Activated T-cell treated with anti-CD3 and anti-CD28 coated beads, Interleukin-2, amount 50 U/mL, for 4 hours (primary cell): Measurements from ENCODE around the gene TAPT1. TPM values are rescaled to one million over a fixed set of nuclear protein-coding genes. Genes with fewer than 3 reads are reported as not detected.

Experiments
- ATAC-seq, 2 donors: fragments of 200-7000 bp; cut with Tn5 transposase; one replicate each; pipeline ENCODE4 v1.10.0; 2021
- DNase-seq: peaks from one replicate; pipeline ENCODE4 v3.0.0-alpha.2; 2020
- H3K27me3 Mint-ChIP-seq: one replicate; pipeline ENCODE4 v1.8.0; 2021; ENCODE audit warnings: low read depth, mixed read lengths
- H3K36me3 Mint-ChIP-seq: one replicate; pipeline ENCODE4 v1.8.0; 2022; ENCODE audit warnings: mixed read lengths; ENCODE audit not compliant: insufficient read depth
- H3K4me1 Mint-ChIP-seq: one replicate; pipeline ENCODE4 v1.8.0; 2021; ENCODE audit warnings: low read depth, mixed read lengths
- H3K4me3 Mint-ChIP-seq: one replicate; pipeline ENCODE4 v1.8.0; 2021; ENCODE audit warnings: mild to moderate bottlenecking, moderate library complexity, mixed read lengths
- H3K9me3 Mint-ChIP-seq: one replicate; pipeline ENCODE4 v1.8.0; 2021; ENCODE audit warnings: mixed read lengths
- total RNA-seq, 3 donors: library from RNA; stranded (reverse); gene quantifications; one replicate each; pipeline ENCODE4 v1.2.1, GENCODE V29; 2021

Gene TAPT1
- total RNA-seq, 3 donors from 2014 or later, result 16.4 to 20.4 (median 16.7) TPM

- no peaks in the 10 kb centered on the region for H3K9me3 Mint-ChIP-seq
- H3K36me3 Mint-ChIP-seq, result peaks cover 24% of the 10 kb centered on the region
- ATAC-seq (no peak), DNase-seq (no peak)
- no peaks in the 10 kb centered on the region for H3K27me3 Mint-ChIP-seq
- no peak overlapping the region for H3K4me3 Mint-ChIP-seq
- H3K4me1 Mint-ChIP-seq, result peaks cover 24% of the 10 kb centered on the region
These were observed 32.1 kb downstream of the TAPT1 start for GRCh38 chr4:16194214-16194613.

GRCh38 chr4:16192631-16193518, 33.4 kb downstream of the TAPT1 start:
- DNase-seq (no peak), ATAC-seq (no peak)
- peaks cover 22% of the 10 kb centered on the region for H3K4me1 Mint-ChIP-seq
- H3K9me3 Mint-ChIP-seq, result no peaks in the 10 kb centered on the region
- H3K27me3 Mint-ChIP-seq, result no peaks in the 10 kb centered on the region
- peaks cover 25% of the 10 kb centered on the region for H3K36me3 Mint-ChIP-seq
- no peak overlapping the region for H3K4me3 Mint-ChIP-seq

DNA sequence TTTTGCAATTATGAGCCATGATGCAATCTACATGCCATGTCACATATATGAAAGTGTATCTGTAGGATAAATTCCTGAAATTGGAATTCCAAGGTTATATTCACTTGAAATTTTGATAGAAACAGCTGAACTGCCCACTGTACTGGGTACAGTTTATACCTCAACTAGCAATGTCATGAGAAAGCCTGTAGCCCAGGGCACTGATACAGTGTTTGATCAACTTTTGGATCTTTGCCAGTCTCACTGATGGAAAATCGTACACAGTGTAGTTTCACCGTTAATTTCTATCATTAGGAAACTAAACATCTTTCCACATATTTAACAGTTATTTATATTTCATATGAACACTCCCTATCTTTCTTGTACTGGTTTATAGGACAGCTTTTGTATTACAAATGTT, 34.2 kb downstream of the TAPT1 start:
- Mint-ChIP-seq H3K27me3 (no peaks in the 10 kb centered on the region), H3K4me3 (no peak overlapping the region)

DNA sequence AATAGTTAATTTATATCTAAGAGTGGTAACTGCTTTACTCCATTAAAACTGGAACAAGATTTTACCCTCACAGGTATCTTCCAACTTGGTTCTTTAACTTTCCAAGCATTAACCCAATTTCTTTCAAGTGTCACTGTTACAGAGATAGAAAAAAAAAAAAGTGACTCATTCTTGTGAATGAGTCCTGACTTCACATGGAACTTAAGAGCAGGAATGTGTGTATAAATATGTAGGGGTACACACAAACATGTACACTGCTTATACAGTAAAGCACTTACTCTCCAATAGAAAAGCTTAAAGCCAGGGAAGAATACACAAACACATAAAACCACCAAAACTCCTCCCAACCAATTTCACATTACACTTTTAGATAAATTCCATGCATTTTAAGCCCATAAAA, 38.8 kb downstream of the TAPT1 start:
- no peak for DNase-seq
- Mint-ChIP-seq H3K4me3 (no peak overlapping the region), H3K36me3 (peaks cover 35% of the 10 kb centered on the region), H3K27me3 (no peaks in the 10 kb centered on the region), H3K4me1 (no peaks in the 10 kb centered on the region), H3K9me3 (no peaks in the 10 kb centered on the region)
- no peak for ATAC-seq

More for the DNA sequence above, 34.2 kb downstream of the TAPT1 start:
- ATAC-seq (no peak), DNase-seq (no peak)
- Mint-ChIP-seq H3K9me3 (no peaks in the 10 kb centered on the region), H3K36me3 (peaks cover 27% of the 10 kb centered on the region), H3K4me1 (peaks cover 18% of the 10 kb centered on the region)

DNA sequence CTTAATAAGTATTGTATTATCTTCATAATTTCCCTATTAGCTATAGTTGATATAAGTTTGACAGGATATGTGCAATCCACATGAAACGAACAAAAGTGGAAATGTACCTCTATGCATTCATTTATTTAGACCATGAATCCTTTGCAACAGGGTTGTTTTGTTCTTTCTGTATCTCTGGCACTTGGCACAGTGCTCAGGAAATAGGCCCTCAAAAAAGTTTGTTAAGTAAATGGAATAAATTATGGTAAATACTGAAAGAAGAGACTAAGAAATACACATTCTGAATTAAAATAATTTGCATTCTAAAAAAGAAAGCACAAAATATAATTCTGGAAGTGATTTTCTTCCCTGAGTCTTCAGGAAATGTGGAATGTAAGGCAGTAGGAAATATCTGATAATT, 39.3 kb downstream of the TAPT1 start:
- Mint-ChIP-seq H3K9me3 (no peaks in the 10 kb centered on the region), H3K4me3 (no peak overlapping the region), H3K27me3 (no peaks in the 10 kb centered on the region), H3K36me3 (peaks cover 35% of the 10 kb centered on the region), H3K4me1 (no peaks in the 10 kb centered on the region)
- ATAC-seq (no peak), DNase-seq (no peak)

DNA sequence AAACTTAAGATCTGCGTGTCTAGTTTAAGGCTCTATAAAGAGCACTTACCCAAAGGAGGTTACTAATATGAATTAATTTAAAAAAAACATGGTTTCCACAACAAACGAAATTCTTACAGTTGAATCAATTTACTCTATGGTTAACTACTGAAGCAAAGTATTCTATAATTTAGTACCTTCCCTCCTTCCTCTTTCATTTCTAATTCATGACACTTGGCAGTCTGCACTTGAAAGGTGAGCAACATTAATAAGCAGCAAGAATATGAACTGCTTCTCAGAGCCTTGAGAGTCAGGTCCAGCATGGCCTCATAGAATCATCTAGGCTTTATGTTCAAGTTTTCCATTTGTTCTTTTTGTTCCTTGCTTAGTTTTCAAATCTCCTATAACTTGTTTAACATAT, 42.7 kb downstream of the TAPT1 start:
- Mint-ChIP-seq H3K4me1 (no peaks in the 10 kb centered on the region), H3K36me3 (peaks cover 30% of the 10 kb centered on the region), H3K9me3 (no peaks in the 10 kb centered on the region), H3K27me3 (no peaks in the 10 kb centered on the region), H3K4me3 (no peak overlapping the region)
- no peak for ATAC-seq
- DNase-seq, result no peak

DNA sequence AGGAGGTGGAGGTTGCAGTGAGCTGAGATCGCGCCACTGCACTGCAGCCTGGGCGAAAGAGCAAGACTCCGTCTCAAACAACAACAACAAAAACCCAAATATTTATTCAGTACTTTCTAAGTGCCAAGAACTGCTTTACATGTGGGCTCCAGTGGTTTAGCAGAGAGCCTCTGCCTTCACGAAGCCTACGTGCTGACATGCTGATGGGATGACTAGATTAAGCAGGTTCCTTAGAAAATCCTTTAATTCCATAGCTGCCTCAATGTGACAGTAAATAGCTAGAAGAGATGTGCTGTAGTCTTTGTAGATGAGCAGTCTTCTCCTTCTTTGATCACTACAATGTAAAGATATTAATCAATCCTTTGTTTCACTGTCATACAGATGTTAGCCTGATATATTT, 49.6 kb downstream of the TAPT1 start:
- DNase-seq (no peak), ATAC-seq (no peak)
- no peaks in the 10 kb centered on the region for H3K9me3 Mint-ChIP-seq

DNA sequence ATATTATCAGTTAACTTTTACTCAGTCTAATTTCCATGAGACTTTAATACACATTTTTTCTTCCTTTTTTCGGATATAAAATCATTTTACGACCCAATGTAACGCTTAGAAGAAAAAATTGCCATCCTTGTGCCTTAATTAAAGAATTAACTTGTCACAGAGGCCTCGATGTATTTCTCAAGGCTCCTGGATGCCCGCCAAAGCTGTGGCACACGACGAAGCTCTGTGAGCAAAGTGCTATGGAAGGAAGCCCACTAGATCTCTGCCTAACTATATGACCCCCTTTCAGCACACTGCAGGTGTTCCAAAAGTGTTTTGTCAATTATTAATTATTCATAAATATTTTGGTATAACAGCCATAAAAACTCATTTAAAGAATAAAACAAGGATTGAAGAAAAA, 54.4 kb downstream of the TAPT1 start:
- ATAC-seq (no peak), DNase-seq (no peak)
- no peaks in the 10 kb centered on the region for H3K27me3 Mint-ChIP-seq
- H3K4me1 Mint-ChIP-seq, result no peaks in the 10 kb centered on the region
- H3K9me3 Mint-ChIP-seq, result no peaks in the 10 kb centered on the region
- H3K4me3 Mint-ChIP-seq, result no peak overlapping the region
- H3K36me3 Mint-ChIP-seq, result peaks cover 26% of the 10 kb centered on the region

More for the DNA sequence above, 49.6 kb downstream of the TAPT1 start:
- no peak overlapping the region for H3K4me3 Mint-ChIP-seq
- H3K27me3 Mint-ChIP-seq, result no peaks in the 10 kb centered on the region
- H3K4me1 Mint-ChIP-seq, result no peaks in the 10 kb centered on the region
- peaks cover 13% of the 10 kb centered on the region for H3K36me3 Mint-ChIP-seq

GRCh38 chr4:16169490-16169889, 56.8 kb downstream of the TAPT1 start:
- Mint-ChIP-seq H3K36me3 (peaks cover 43% of the 10 kb centered on the region), H3K4me1 (no peaks in the 10 kb centered on the region), H3K27me3 (no peaks in the 10 kb centered on the region), H3K9me3 (no peaks in the 10 kb centered on the region), H3K4me3 (no peak overlapping the region)
- ATAC-seq, result no peak
- no peak for DNase-seq

DNA sequence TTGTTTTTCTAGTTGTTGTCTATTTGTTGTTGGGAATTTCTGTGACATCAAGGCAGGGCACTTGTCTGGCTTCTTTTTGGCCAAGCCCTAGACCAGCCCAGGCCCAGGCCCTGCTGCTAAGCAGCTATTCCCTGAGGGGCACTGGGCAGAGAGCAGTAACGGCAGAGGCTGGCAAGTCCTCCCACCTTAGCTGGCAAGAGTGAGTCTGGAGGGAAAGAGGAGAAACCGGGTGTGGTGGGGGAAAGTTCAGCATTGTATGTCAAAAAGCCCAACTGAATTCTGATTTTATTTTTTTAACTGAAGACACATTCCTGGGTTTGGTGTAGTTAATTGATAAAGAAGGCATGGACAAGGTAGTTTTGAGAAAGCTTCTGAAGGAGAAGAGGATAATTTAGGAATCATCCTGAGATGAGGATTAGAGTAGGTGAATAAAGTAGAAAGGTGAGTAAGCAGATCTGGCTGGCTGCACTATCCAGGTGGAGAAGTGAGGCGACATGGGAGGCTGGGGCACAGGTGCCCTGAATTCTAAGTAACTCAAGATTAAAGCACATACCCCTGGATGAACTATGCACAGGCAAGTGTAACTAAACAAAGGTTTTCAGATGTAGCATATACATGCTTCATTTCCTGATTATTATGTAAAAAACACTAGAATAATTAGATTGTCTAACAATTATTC, 57.4 kb downstream of the TAPT1 start:
- ATAC-seq, result no peak
- no peak overlapping the region for H3K4me3 Mint-ChIP-seq
- H3K27me3 Mint-ChIP-seq, result no peaks in the 10 kb centered on the region
- H3K9me3 Mint-ChIP-seq, result no peaks in the 10 kb centered on the region
- DNase-seq, result no peak
- peaks cover 47% of the 10 kb centered on the region for H3K36me3 Mint-ChIP-seq
- no peaks in the 10 kb centered on the region for H3K4me1 Mint-ChIP-seq

- H3K36me3 Mint-ChIP-seq, result peaks cover 53% of the 10 kb centered on the region
- ATAC-seq (no peak), DNase-seq (no peak)
- H3K4me3 Mint-ChIP-seq, result no peak overlapping the region
- H3K9me3 Mint-ChIP-seq, result no peaks in the 10 kb centered on the region
- H3K27me3 Mint-ChIP-seq, result no peaks in the 10 kb centered on the region
- H3K4me1 Mint-ChIP-seq, result no peaks in the 10 kb centered on the region
These were observed 58.1 kb downstream of the TAPT1 start for GRCh38 chr4:16168144-16168543.

- peaks cover 62% of the 10 kb centered on the region for H3K36me3 Mint-ChIP-seq
- no peaks in the 10 kb centered on the region for H3K27me3 Mint-ChIP-seq
- DNase-seq, result no peak
- H3K4me1 Mint-ChIP-seq, result no peaks in the 10 kb centered on the region
- H3K4me3 Mint-ChIP-seq, result no peak overlapping the region
- no peak for ATAC-seq
- no peaks in the 10 kb centered on the region for H3K9me3 Mint-ChIP-seq
These were observed 60.3 kb downstream of the TAPT1 start for GRCh38 chr4:16165931-16166330.

DNA sequence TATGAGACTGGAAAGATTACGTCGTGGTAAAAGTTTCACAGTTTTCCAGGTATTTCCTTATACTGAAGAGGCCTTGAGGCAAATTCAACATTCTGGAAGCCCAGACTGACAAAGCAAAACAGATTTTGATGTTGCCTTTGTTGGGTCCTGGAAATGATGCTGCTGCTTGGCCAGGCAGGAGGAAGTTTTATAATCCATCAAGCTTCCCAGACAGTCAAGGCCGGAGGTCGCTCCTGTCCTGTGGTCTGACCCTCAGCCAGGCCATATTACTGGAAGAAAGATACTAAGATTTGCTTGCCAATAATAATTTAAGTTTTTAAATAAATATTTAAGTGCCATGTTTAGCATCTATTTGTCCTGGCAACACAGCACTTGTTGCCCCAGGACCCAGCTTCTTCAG, 63.4 kb downstream of the TAPT1 start:
- no peak for ATAC-seq
- H3K27me3 Mint-ChIP-seq, result no peaks in the 10 kb centered on the region
- H3K4me1 Mint-ChIP-seq, result no peaks in the 10 kb centered on the region
- H3K36me3 Mint-ChIP-seq, result peaks cover 45% of the 10 kb centered on the region
- DNase-seq, result no peak
- no peaks in the 10 kb centered on the region for H3K9me3 Mint-ChIP-seq
- no peak overlapping the region for H3K4me3 Mint-ChIP-seq

DNA sequence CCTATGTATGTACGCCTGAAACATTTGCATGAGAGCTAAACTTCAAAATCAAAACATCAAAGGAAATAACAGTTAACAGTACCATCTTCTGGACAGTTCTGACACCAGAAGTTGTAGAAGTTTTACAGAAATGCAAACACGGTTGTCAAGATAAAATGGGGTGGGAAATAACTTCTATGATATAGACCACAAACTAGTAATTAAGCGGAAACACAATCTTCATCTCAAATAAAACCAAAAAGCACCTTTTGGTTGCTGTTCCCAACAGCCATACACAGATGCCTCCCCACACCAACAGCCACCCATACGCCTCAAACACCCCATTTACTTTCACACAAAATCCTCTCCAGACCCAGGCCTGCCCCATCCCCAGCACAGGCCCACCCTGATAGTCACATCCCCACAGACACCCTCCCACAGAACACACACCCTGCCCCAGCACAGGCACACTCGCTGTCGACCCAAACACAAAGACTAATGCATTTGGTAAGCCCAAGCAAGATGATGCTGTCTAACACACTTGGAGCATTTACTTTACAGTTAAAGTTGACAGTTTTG, 64.3 kb downstream of the TAPT1 start:
- H3K4me3 Mint-ChIP-seq, result no peak overlapping the region
- H3K27me3 Mint-ChIP-seq, result no peaks in the 10 kb centered on the region
- H3K4me1 Mint-ChIP-seq, result no peaks in the 10 kb centered on the region
- no peak for DNase-seq
- no peak for ATAC-seq
- no peaks in the 10 kb centered on the region for H3K9me3 Mint-ChIP-seq
- peaks cover 43% of the 10 kb centered on the region for H3K36me3 Mint-ChIP-seq

DNA sequence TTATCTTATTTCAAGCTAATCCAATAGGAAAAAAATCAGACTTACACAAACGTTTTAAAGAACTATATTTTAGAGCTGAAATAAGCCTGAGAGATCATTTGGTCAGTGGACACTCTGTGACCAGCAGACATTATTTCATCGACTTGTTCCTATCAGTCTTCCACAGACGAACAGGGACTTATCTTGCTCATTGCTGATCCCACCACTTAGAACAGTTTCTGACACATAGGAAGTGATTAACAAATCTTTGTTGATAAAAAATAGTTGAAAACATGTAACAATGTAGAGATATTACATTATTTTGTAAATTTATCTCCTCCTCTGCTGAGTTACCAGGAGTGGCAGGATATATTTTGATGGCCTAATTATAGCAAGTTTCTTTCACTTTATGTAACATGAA, 65.8 kb downstream of the TAPT1 start:
- no peaks in the 10 kb centered on the region for H3K9me3 Mint-ChIP-seq
- no peaks in the 10 kb centered on the region for H3K27me3 Mint-ChIP-seq
- no peak overlapping the region for H3K4me3 Mint-ChIP-seq
- no peaks in the 10 kb centered on the region for H3K4me1 Mint-ChIP-seq
- no peak for ATAC-seq
- H3K36me3 Mint-ChIP-seq, result peaks cover 30% of the 10 kb centered on the region
- no peak for DNase-seq
